GM12891 (cell line): ENCODE measurements around the gene COL8A2.

Source experiments
- PAX5 ChIP-seq: IDR thresholded peaks from 2 replicates; pipeline ENCODE4 v1.6.1; 2011; ENCODE audit warnings: low read length, moderate library complexity, mild to moderate bottlenecking; ENCODE audit not compliant: insufficient read depth, severe bottlenecking
- POLR2A ChIP-seq: IDR thresholded peaks from 2 replicates; pipeline ENCODE4 v1.6.1; 2011; ENCODE audit warnings: low read depth, low read length, control low read depth
- POLR2AphosphoS5 ChIP-seq: IDR thresholded peaks from 2 replicates; pipeline ENCODE4 v1.6.1; 2011; ENCODE audit warnings: low read depth, low read length, control low read depth
- TAF1 ChIP-seq: IDR thresholded peaks from 2 replicates; pipeline ENCODE4 v1.6.1; 2011; ENCODE audit warnings: low read depth, low read length, control low read depth

- no peak for TF ChIP-seq POLR2AphosphoS5
- TF ChIP-seq POLR2A = no peak
- TF ChIP-seq TAF1 = no peak
- TF ChIP-seq PAX5 = no peak
These were observed 36.8 kb downstream of the COL8A2 start for GRCh38 chr1:36088265-36088576.
